Cardiac atrium fibroblast (primary cell): ENCODE measurements around the gene MBD3L3. TPM values are rescaled to one million over a fixed set of nuclear protein-coding genes. Genes with fewer than 3 reads are reported as not detected.

Experiments used
- total RNA-seq: library from RNA; depleted of rRNA; stranded (reverse); fragments of >200 nt; gene quantifications from 2 replicates; pipeline ENCODE4 v1.2.3, GENCODE V29; 2015

MBD3L3 gene
- total RNA-seq = not detected in 2 replicates

DNA sequence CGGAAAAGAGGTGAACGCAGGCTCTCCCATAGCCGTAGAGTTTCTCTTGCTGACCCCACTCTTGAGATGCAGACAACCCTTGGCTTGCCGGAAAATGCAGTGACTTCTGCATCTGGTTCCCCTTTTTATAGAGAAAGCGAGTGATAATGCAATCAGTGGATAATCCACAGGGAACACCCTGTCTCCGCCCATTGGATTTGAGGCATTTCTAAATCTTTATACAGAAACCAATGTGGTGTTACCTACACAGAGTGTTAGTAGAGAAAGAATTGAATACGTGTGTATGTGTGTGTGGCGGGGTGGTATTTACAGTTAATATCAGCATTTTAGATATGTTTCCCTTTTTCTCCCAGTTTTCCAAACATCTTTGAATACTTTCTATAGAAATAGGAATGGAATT lies at the start of gene MBD3L3:
Gene MBD3L3, minus strand, starts transcription at position 101 of the 400 bp plus-strand sequence. Its CDS starts 71 bp downstream, at position 30.

DNA sequence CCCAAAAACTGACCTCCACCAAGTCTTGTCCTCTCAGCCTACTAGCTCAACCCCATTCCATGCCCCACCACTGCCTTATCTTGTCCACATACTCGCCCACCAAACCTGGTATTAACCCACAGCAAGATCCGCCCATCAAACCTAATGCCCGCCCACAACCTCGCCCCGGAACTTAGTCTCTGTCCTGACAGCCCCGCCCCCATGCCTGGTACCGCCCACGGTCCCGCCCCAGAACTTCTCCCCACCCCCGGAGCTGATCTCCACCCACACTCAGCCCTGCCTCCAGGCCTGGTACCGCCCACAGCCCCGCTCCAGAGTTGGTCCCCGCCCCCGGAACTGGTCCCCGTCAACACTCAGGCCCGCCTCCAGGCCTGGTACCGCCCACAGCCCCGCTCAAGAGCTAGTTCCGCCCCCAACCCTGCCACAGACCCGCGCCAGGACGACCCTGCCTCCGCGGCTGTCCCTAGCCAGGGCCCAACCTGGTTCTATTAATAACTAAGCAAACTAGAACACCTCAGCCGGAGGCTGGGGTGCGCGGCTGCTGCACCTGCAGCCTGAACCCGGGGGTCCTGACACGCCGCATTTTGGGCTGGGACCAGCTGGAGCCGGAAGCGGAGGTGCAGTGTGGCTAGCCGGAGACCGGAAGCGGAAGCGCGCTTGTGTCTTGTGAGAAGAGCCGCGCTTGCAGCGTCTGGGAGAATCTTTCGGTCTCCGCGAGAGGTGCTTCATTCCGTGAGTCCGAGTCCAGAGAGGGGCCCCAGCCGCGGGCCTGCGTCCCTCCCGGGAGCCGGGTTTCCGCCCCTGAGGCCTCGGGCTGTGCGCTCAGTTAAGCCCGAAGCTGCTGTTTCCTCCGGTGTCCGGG lies 10.8 kb upstream of the MBD3L3 start, which contains the start of gene ZNF557:
Gene ZNF557, plus strand, starts transcription at position 662 of the 862 bp plus-strand sequence. CDS start 5,372 bp downstream, outside the sequence.

DNA sequence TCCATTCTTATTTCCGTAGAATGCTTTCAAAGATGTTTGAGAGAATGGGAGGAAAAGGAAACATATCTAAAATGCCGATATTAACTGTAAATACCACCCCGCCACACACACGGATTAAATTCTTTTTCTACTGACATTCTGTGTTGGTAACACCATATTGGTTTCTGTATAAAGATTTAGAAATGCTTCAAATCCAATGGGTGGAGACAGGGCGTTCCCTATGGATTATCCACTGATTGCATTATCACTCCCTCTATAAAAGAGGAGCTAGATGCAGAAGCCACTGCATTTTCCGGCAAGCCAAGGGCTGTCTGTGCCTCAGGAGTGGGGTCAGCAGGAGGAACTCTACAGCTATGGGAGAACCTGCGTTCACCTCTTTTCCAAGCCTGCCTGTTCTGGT lies 9.5 kb downstream of the MBD3L3 start, which contains the start of gene MBD3L2:
Gene MBD3L2, plus strand, starts transcription at position 301 of the 400 bp plus-strand sequence. Its CDS starts 53 bp downstream, at position 354.

DNA sequence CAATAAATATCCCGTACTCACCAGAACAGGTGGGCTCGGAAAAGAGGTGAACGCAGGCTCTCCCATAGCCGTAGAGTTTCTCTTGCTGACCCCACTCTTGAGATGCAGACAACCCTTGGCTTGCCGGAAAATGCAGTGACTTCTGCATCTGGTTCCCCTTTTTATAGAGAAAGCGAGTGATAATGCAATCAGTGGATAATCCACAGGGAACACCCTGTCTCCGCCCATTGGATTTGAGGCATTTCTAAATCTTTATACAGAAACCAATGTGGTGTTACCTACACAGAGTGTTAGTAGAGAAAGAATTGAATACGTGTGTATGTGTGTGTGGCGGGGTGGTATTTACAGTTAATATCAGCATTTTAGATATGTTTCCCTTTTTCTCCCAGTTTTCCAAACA lies 18.4 kb downstream of the MBD3L3 start, which contains the start of gene MBD3L4:
Gene MBD3L4, minus strand, starts transcription at position 101 of the 400 bp plus-strand sequence. Its CDS starts 35 bp downstream, at position 66.

DNA sequence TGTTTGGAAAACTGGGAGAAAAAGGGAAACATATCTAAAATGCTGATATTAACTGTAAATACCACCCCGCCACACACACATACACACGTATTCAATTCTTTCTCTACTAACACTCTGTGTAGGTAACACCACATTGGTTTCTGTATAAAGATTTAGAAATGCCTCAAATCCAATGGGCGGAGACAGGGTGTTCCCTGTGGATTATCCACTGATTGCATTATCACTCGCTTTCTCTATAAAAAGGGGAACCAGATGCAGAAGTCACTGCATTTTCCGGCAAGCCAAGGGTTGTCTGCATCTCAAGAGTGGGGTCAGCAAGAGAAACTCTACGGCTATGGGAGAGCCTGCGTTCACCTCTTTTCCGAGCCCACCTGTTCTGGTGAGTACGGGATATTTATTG lies 28.2 kb downstream of the MBD3L3 start, which contains the start of gene MBD3L5:
Gene MBD3L5, plus strand, starts transcription at position 301 of the 400 bp plus-strand sequence. Its CDS starts 34 bp downstream, at position 335.

DNA sequence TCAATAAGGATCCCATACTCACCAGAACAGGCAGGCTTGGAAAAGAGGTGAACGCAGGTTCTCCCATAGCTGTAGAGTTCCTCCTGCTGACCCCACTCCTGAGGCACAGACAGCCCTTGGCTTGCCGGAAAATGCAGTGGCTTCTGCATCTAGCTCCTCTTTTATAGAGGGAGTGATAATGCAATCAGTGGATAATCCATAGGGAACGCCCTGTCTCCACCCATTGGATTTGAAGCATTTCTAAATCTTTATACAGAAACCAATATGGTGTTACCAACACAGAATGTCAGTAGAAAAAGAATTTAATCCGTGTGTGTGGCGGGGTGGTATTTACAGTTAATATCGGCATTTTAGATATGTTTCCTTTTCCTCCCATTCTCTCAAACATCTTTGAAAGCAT lies 37.1 kb downstream of the MBD3L3 start, which contains the start of gene MBD3L2B:
Gene MBD3L2B, minus strand, starts transcription at position 101 of the 400 bp plus-strand sequence. Its CDS starts 34 bp downstream, at position 67.

Other genes with a start within 250 kb of the MBD3L3 start
- not detected in 2 replicates for gene ADGRE1, start 171.1 kb downstream of the MBD3L3 start, total RNA-seq
- not detected in 2 replicates for gene MBD3L2B, start 37.2 kb downstream of the MBD3L3 start, total RNA-seq
- not detected in 2 replicates for gene MBD3L5, start 28.1 kb downstream of the MBD3L3 start, total RNA-seq
- not detected in 2 replicates for gene MBD3L4, start 18.5 kb downstream of the MBD3L3 start, total RNA-seq
- not detected in 2 replicates for gene MBD3L2, start 9.4 kb downstream of the MBD3L3 start, total RNA-seq
- gene ZNF557, start 11.0 kb upstream of the MBD3L3 start, total RNA-seq = 6.8 and 9.2 TPM in 2 replicates
- 14.1 and 18.5 TPM in 2 replicates for gene INSR, start 235.7 kb upstream of the MBD3L3 start, total RNA-seq